ENCODE measurements around the gene ANKEF1. TPM values are rescaled to one million over a fixed set of nuclear protein-coding genes. Genes with fewer than 3 reads are reported as not detected.
"Not testable (repeated sequence)": the region's sequence is repeated elsewhere in the genome, so short reads cannot be mapped to it uniquely, and the experiment has no call there.

ANKEF1 gene
- polyA plus RNA-seq, 3 donors, result 1.5 to 3.0 (median 2.8) TPM

GRCh38 chr20:10023911-10024310 is 10.9 kb upstream of the ANKEF1 start:
- no peak overlapping the region for H3K27ac ChIP-seq (ENCODE audit: low read depth, low read length)
- 62 to 83% (median 67%) methylated on average over 2 of the region's 2 CpGs for WGBS, 3 donors

- WGBS, 3 donors, result 84 to 94% (median 92%) methylated on average over 20 to 47 of the region's 47 CpGs
- H3K27ac ChIP-seq (ENCODE audit: low read depth, low read length), result not testable (repeated sequence)
Measured at GRCh38 chr20:10031451-10032215, 3.2 kb upstream of the ANKEF1 start.

DNA sequence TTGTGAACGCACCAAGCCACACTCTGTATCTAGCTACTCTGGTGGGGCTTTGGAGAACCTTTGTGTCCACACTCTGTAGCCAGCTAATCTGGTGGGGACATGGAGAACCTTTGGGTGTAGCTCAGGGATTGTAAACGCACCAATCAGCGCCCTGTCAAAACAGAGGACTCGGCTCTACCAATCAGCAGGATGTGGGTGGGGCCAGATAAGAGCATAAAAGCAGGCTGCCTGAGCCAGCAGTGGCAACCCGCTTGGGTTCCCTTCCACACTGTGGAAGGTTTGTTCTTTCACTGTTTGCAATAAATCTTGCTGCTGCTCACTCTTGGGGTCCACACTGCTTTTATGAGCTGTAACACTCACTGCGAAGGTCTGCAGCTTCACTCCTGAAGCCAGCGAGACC is 2.5 kb upstream of the ANKEF1 start:
- WGBS, 3 donors, result 79 to 95% (median 95%) methylated on average over 7 of the region's 7 CpGs

DNA sequence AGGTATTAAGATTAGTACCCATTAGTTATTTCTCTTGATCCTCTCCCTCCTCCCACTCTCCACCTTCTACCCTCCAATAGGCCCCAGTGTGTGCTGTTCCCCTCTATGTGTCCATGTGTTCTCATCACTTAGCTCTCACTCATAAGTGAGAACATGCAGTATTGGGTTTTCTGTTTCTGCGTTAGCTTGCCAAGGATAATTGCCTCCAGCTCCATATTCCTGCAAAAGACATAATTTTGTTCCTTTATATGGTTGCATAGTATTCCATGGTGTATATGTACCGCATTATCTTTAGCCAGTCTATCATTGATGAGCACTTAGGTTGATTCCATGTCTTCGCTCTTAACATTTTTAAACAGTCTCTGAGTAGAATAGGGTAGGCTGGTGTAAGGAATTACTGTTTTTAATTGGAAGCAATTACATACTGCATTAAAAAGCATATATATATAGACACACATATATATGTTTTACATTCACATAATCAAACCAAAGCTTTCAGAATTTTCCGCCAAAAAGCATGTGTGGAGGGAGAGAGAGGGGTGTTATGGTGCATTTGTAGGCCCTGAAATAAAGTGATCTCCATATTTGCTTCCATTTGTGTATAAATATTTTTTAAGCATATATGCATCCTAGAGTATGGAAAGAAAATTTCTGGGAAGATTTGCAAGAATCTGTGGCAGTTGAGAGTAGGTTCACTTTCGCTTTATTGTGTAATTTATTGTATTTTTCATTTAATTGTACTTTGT is 709 bp upstream of the ANKEF1 start:
- 79 to 93% (median 91%) methylated on average over 5 of the region's 5 CpGs for WGBS, 3 donors
- no peak overlapping the region for H3K27ac ChIP-seq (ENCODE audit: low read depth, low read length)

More for the DNA sequence above, 2.5 kb upstream of the ANKEF1 start:
- not testable (repeated sequence) for H3K27ac ChIP-seq (ENCODE audit: low read depth, low read length)

DNA sequence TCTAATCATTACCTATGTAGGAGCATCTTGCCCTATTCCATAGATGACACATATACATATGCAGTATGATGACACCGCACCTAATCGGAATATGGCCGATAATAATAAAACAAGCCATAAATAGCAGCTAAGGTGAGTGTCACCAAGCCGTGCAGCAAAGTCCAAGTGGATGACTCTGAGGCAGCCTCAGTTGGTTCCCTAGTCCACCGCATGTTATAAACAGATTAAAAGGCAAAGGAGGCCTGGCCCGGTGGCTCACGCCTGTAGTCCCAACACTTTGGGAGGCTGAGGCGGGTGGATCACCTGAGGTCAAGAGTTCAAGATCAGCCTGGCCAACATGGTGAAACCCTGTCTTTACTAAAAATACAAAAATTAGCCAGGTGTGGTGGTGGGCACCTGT is 1.5 kb downstream of the ANKEF1 start:
- 97 to 98% (median 97%) methylated on average over 8 of the region's 8 CpGs for WGBS, 3 donors

GRCh38 chr20:10040070-10040975 is 5.5 kb downstream of the ANKEF1 start:
- H3K27ac ChIP-seq (ENCODE audit: low read depth, low read length), result no peak overlapping the region
- 55 to 69% (median 68%) methylated on average over 5 of the region's 5 CpGs for WGBS, 3 donors

More for the DNA sequence above, 1.5 kb downstream of the ANKEF1 start:
- H3K27ac ChIP-seq (ENCODE audit: low read depth, low read length), result not testable (repeated sequence)

DNA sequence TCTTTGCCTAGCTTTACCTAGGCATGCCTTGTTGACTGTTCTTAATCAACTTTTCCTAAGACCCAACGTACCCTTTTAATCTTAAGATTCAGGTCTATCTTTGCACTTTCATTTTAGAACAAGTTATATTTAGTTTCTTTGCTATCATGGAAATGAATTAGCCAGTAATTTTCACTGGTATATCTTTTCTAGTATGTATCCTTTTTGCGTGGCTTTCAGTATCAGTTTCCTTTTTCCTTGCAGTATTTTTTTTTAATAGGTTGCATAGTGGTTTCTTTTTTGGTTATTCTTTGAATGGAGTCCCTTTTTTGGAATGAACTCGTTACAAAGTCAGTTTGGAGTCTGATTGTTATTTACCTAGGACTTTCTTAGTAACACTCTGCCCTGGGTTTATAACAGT is 7.3 kb downstream of the ANKEF1 start:
- no peak overlapping the region for H3K27ac ChIP-seq (ENCODE audit: low read depth, low read length)
- WGBS, 3 donors, result 35 to 85% (median 82%) methylated on average over 3 of the region's 3 CpGs

GRCh38 chr20:10047427-10047826 is 12.6 kb downstream of the ANKEF1 start:
- H3K27ac ChIP-seq (ENCODE audit: low read depth, low read length), result no peak overlapping the region
- 34 to 52% (median 42%) methylated on average over 4 of the region's 4 CpGs for WGBS, 3 donors

- no peak overlapping the region for H3K27ac ChIP-seq (ENCODE audit: low read depth, low read length)
- WGBS, 3 donors, result 57 to 99% (median 90%) methylated on average over 1 of the region's 1 CpG
Measured at GRCh38 chr20:10051185-10051584, 16.4 kb downstream of the ANKEF1 start.

- H3K27ac ChIP-seq (ENCODE audit: low read depth, low read length), result no peak overlapping the region
- 29 to 62% (median 50%) methylated on average over 2 of the region's 2 CpGs for WGBS, 3 donors
Measured at GRCh38 chr20:10059006-10059405, 24.2 kb downstream of the ANKEF1 start.

DNA sequence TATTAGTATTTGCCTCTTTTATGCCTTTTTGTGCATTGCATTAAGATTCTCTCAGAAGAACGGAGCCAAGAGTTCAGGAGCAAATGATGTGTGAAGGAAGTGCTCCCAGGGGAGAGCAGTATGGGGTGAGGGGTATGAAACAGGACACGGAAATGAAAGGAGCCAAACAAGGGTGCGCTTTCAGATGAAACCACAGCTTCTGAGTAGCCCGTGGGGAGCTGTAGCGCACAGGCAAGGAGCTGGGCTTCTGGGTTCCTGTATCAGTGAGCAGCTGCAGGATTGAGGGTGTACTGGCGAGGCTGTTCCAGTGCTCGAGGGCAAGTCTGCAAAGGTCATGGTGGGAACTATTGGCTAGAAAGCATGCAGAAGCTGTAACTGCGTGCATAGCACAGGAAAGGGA is 25.4 kb downstream of the ANKEF1 start:
- 69 to 80% (median 72%) methylated on average over 8 of the region's 8 CpGs for WGBS, 3 donors
- H3K27ac ChIP-seq (ENCODE audit: low read depth, low read length), result no peak overlapping the region

GRCh38 chr20:10061641-10062040 is 26.9 kb downstream of the ANKEF1 start:
- WGBS, 3 donors, result 81 to 87% (median 82%) methylated on average over 2 of the region's 2 CpGs
- no peak overlapping the region for H3K27ac ChIP-seq (ENCODE audit: low read depth, low read length)

DNA sequence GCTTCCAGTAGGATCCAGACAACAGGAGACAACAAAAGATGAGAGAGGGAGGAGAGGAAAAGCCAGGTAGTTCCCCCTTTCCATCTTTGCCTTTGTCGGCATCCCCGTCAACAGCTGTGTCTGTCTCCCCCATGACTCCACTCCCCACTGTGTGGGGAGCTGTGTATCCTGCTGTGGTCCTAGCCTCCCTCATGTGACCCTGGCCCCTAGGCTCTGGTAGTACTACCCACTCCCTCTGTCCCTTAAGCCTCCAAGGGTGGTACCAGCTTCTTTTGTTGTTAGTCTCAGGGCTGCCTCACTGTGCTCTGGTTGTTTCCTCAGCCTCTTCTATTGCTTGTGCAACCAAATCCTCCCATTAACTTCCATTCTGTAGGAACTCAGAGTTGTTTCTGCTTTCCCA is 28.7 kb downstream of the ANKEF1 start:
- 93 to 100% (median 96%) methylated on average over 2 of the region's 2 CpGs for WGBS, 3 donors
- no peak overlapping the region for H3K27ac ChIP-seq (ENCODE audit: low read depth, low read length)

DNA sequence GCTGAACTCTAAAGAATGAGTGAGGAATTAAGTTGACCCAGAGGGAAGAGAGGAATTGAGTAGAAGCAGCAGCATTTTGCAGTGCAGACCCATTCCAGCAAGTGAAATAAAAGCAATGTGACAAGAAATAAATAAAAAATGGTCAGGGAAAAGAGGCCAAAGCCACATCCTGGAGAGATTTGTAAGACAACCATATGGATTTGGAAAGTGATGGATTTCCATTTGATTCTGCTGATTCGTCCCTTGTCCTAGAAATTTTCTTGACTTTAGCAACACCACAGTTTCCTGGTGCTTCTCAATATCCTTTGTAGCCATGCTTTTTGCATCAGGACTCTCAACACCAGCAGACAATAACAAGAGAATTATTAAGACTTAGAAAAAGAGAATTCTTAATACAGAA is 29.8 kb downstream of the ANKEF1 start:
- 75 to 91% (median 84%) methylated on average over 1 of the region's 1 CpG for WGBS, 3 donors
- no peak overlapping the region for H3K27ac ChIP-seq (ENCODE audit: low read depth, low read length)

DNA sequence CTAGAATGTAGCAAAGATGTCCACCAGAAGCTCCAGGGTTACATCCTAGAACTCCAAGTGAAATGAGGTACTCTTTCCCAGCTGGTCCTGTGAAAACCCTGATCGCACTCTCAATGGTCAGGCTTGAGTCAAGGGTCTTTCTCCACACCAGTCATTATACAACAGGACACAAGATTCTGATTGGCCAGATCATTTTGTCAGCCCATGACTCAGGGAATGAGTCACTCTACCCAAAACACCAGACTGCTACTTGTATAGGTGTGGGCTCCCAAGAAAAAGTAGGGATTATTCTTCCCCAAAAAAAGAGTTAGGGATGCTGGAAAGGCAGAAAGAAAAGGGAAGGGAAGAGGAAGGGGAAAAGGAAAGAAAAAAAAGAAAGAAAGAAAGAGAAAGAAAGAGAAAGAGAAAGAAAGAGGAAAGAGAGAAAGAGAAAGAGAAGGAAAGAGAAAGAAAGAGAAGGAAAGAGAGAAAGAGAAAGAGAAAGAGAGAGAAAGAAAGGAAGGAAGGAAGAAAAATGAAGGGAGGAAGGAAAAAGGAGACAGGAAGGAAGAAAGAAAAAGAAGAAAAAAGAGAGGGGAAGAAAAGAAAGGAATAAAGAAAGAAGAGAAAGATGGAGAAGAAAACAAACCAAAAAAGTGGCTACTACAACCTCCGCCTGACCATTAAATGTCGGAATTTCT is 30.5 kb downstream of the ANKEF1 start:
- 98 to 99% (median 99%) methylated on average over 3 of the region's 3 CpGs for WGBS, 3 donors
- H3K27ac ChIP-seq (ENCODE audit: low read depth, low read length), result no peak overlapping the region

- 62 to 76% (median 63%) methylated on average over 2 of the region's 2 CpGs for WGBS, 3 donors
- no peak overlapping the region for H3K27ac ChIP-seq (ENCODE audit: low read depth, low read length)
Measured at GRCh38 chr20:10067321-10067720, 32.5 kb downstream of the ANKEF1 start.

GRCh38 chr20:10074513-10074912 is 39.7 kb downstream of the ANKEF1 start:
- H3K27ac ChIP-seq (ENCODE audit: low read depth, low read length), result no peak overlapping the region
- 27 to 60% (median 41%) methylated on average over 2 of the region's 2 CpGs for WGBS, 3 donors

GRCh38 chr20:10075606-10076005 is 40.8 kb downstream of the ANKEF1 start:
- 61 to 73% (median 66%) methylated on average over 2 of the region's 2 CpGs for WGBS, 3 donors
- no peak overlapping the region for H3K27ac ChIP-seq (ENCODE audit: low read depth, low read length)
